ENCODE data around the gene ITGA2B.
"Not testable (repeated sequence)": the region's sequence is repeated elsewhere in the genome, so short reads cannot be mapped to it uniquely, and the experiment has no call there.

The ITGA2B gene

GRCh38 chr17:44367231-44367979 is 22.0 kb downstream of the ITGA2B start:
- ChIA-PET CTCF (interaction anchor here (1.0 to 1.7 kb wide), 2 partner anchors 9 to 156 kb away, joined by 3 to 4 read pairs; no protein-coding TSS in a partner anchor), POLR2A (interaction anchor here (0.6 to 0.8 kb wide), 2 partner anchors 9 to 94 kb away, joined by 3 to 4 read pairs; no protein-coding TSS in a partner anchor)
- TF ChIP-seq FOXA1 (IDR thresholded peaks at IDR 0.05) (no peak), FOXM1 (IDR thresholded peaks at IDR 0.05; ENCODE audit: borderline replicate concordance) (no peak), ARNT (IDR thresholded peaks at IDR 0.05) (no peak), LEF1 (IDR thresholded peaks at IDR 0.05; ENCODE audit: borderline replicate concordance) (no peak), HDGF (IDR thresholded peaks at IDR 0.05; ENCODE audit: borderline replicate concordance) (no peak), SP1 (IDR thresholded peaks at IDR 0.05) (no peak)
- no peak for DNase-seq (ENCODE audit: extremely low spot score)

- CTCF ChIA-PET; POLR2A ChIA-PET; DNase-seq (ENCODE audit: extremely low spot score): not testable (repeated sequence)
Measured at GRCh38 chr17:44365051-44365450, 24.4 kb downstream of the ITGA2B start.

GRCh38 chr17:44363613-44364159 is 25.8 kb downstream of the ITGA2B start, which contains the start of gene FAM171A2:
Gene FAM171A2, minus strand, starts transcription at chr17:44363853. Its CDS starts 139 bp downstream, at chr17:44363714.
- peak; percentile 91 for DNase-seq (ENCODE audit: extremely low spot score)
- no peak; the same call in none of the 2 replicates for TF ChIP-seq FOXM1 (IDR thresholded peaks at IDR 0.05; ENCODE audit: borderline replicate concordance)
- no peak for TF ChIP-seq ARNT (IDR thresholded peaks at IDR 0.05)
- TF ChIP-seq LEF1 (IDR thresholded peaks at IDR 0.05; ENCODE audit: borderline replicate concordance) = 0 out of 2 replicates have a peak, but pooled peaks have one; percentile 48
- ChIA-PET POLR2A (interaction anchor here (0.9 to 3.2 kb wide), 4 partner anchors 12 to 160 kb away, joined by 3 to 12 read pairs (median 4); partner anchors contain the start of genes GRN and UBTF), CTCF (interaction anchor here (0.6 to 1.2 kb wide), 12 partner anchors 11 to 179 kb away, joined by 3 to 5 read pairs (median 4); partner anchors contain the start of gene SLC25A39)

GRCh38 chr17:44362949-44363612 is 26.4 kb downstream of the ITGA2B start:
- DNase-seq (ENCODE audit: extremely low spot score) = peak; percentile 52
- CTCF ChIA-PET = interaction anchor here (0.6 to 1.2 kb wide), 13 partner anchors 10 to 879 kb away, joined by 3 to 5 read pairs (median 3); partner anchors contain the start of genes DHX8 and SLC25A39
- no peak for TF ChIP-seq SUZ12 (IDR thresholded peaks at IDR 0.05)
- TF ChIP-seq HDGF (IDR thresholded peaks at IDR 0.05; ENCODE audit: borderline replicate concordance) = no peak
- no peak for TF ChIP-seq ZNF384 (IDR thresholded peaks at IDR 0.05)
- TF ChIP-seq ARNT (IDR thresholded peaks at IDR 0.05) = no peak
- TF ChIP-seq TARDBP (IDR thresholded peaks at IDR 0.05) = no peak
- no peak for TF ChIP-seq CTBP1 (IDR thresholded peaks at IDR 0.05; ENCODE audit: borderline replicate concordance)
- no peak for TF ChIP-seq FOXA1 (IDR thresholded peaks at IDR 0.05)
- TF ChIP-seq FOXM1 (IDR thresholded peaks at IDR 0.05; ENCODE audit: borderline replicate concordance) = no peak; the same call in 1 of the 2 replicates
- no peak for TF ChIP-seq BHLHE40 (IDR thresholded peaks at IDR 0.05; ENCODE audit: borderline replicate concordance)
- TF ChIP-seq FOXK2 (IDR thresholded peaks at IDR 0.05) = no peak
- no peak for TF ChIP-seq NFRKB (IDR thresholded peaks at IDR 0.05)
- TF ChIP-seq PKNOX1 (IDR thresholded peaks at IDR 0.05) = no peak
- no peak for TF ChIP-seq L3MBTL2 (conservative IDR thresholded peaks at IDR 0.05)
- no peak for TF ChIP-seq SP1 (IDR thresholded peaks at IDR 0.05)
- no peak for TF ChIP-seq ELF4 (IDR thresholded peaks at IDR 0.05)
- no peak for TF ChIP-seq LEF1 (IDR thresholded peaks at IDR 0.05; ENCODE audit: borderline replicate concordance)
- POLR2A ChIA-PET = interaction anchor here (0.5 to 3.2 kb wide), 10 partner anchors 8 to 354 kb away, joined by 3 to 12 read pairs (median 4); partner anchors contain the start of genes GRN and UBTF

- no peak for TF ChIP-seq ZNF384 (IDR thresholded peaks at IDR 0.05)
- TF ChIP-seq LEF1 (IDR thresholded peaks at IDR 0.05; ENCODE audit: borderline replicate concordance) = no peak
- no peak for TF ChIP-seq HDGF (IDR thresholded peaks at IDR 0.05; ENCODE audit: borderline replicate concordance)
- no peak for TF ChIP-seq ARNT (IDR thresholded peaks at IDR 0.05)
- no peak for TF ChIP-seq BHLHE40 (IDR thresholded peaks at IDR 0.05; ENCODE audit: borderline replicate concordance)
- no peak for TF ChIP-seq SP1 (IDR thresholded peaks at IDR 0.05)
- no peak for TF ChIP-seq CTBP1 (IDR thresholded peaks at IDR 0.05; ENCODE audit: borderline replicate concordance)
- no peak for TF ChIP-seq L3MBTL2 (conservative IDR thresholded peaks at IDR 0.05)
- no peak for TF ChIP-seq NFRKB (IDR thresholded peaks at IDR 0.05)
- no peak for TF ChIP-seq PKNOX1 (IDR thresholded peaks at IDR 0.05)
- TF ChIP-seq FOXM1 (IDR thresholded peaks at IDR 0.05; ENCODE audit: borderline replicate concordance) = no peak
- no peak for TF ChIP-seq FOXA1 (IDR thresholded peaks at IDR 0.05)
- no peak for TF ChIP-seq FOXK2 (IDR thresholded peaks at IDR 0.05)
- TF ChIP-seq ELF4 (IDR thresholded peaks at IDR 0.05) = no peak
- no peak for TF ChIP-seq TARDBP (IDR thresholded peaks at IDR 0.05)
- DNase-seq (ENCODE audit: extremely low spot score) = no peak
- CTCF ChIA-PET = interaction anchor here (0.9 to 1.2 kb wide), 6 partner anchors 8 to 177 kb away, joined by 3 to 4 read pairs (median 3); partner anchors contain the start of gene SLC25A39
- POLR2A ChIA-PET = interaction anchor here (0.5 to 3.2 kb wide), 8 partner anchors 9 to 149 kb away, joined by 3 to 12 read pairs (median 4); partner anchors contain the start of genes GRN and UBTF
Measured at GRCh38 chr17:44362459-44362948, 26.9 kb downstream of the ITGA2B start.
